GM12875 (cell line): ENCODE results near the gene SNRNP48.

ENCODE experiments used
- H3K4me3 ChIP-seq: one replicate; pipeline ENCODE4 v1.5.1; 2011; ENCODE audit warnings: low read depth, low read length, control low read depth
- TF ChIP-seq, protein P1 (sequence below): IDR thresholded peaks from 2 replicates; pipeline ENCODE4 v1.5.1; 2011; ENCODE audit warnings: low read depth, mild to moderate bottlenecking, control low read depth, inconsistent platforms, low read length, moderate library complexity, borderline replicate concordance; ENCODE audit not compliant: insufficient read depth

Gene SNRNP48

DNA sequence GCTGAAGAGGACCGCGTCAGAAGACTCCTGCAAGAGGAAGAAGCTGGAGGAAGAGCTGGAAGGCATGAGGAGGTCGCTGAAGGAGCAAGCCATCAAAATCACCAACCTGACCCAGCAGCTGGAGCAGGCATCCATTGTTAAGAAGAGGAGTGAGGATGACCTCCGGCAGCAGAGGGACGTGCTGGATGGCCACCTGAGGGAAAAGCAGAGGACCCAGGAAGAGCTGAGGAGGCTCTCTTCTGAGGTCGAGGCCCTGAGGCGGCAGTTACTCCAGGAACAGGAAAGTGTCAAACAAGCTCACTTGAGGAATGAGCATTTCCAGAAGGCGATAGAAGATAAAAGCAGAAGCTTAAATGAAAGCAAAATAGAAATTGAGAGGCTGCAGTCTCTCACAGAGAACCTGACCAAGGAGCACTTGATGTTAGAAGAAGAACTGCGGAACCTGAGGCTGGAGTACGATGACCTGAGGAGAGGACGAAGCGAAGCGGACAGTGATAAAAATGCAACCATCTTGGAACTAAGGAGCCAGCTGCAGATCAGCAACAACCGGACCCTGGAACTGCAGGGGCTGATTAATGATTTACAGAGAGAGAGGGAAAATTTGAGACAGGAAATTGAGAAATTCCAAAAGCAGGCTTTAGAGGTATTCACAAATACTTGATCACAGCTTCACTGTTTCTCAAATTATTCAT, 8.9 kb upstream of the SNRNP48 start:
- TF ChIP-seq, protein P1, sequence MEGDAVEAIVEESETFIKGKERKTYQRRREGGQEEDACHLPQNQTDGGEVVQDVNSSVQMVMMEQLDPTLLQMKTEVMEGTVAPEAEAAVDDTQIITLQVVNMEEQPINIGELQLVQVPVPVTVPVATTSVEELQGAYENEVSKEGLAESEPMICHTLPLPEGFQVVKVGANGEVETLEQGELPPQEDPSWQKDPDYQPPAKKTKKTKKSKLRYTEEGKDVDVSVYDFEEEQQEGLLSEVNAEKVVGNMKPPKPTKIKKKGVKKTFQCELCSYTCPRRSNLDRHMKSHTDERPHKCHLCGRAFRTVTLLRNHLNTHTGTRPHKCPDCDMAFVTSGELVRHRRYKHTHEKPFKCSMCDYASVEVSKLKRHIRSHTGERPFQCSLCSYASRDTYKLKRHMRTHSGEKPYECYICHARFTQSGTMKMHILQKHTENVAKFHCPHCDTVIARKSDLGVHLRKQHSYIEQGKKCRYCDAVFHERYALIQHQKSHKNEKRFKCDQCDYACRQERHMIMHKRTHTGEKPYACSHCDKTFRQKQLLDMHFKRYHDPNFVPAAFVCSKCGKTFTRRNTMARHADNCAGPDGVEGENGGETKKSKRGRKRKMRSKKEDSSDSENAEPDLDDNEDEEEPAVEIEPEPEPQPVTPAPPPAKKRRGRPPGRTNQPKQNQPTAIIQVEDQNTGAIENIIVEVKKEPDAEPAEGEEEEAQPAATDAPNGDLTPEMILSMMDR, result no peak
- H3K4me3 ChIP-seq, result no peak overlapping the region

DNA sequence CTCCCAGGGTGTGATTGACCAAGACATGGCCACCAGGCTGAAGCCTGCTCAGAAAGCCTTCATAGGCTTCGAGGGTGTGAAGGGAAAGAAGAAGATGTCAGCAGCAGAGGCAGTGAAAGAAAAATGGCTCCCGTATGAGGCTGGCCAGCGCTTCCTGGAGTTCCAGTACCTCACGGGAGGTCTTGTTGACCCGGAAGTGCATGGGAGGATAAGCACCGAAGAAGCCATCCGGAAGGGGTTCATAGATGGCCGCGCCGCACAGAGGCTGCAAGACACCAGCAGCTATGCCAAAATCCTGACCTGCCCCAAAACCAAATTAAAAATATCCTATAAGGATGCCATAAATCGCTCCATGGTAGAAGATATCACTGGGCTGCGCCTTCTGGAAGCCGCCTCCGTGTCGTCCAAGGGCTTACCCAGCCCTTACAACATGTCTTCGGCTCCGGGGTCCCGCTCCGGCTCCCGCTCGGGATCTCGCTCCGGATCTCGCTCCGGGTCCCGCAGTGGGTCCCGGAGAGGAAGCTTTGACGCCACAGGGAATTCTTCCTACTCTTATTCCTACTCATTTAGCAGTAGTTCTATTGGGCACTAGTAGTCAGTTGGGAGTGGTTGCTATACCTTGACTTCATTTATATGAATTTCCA, 4.6 kb upstream of the SNRNP48 start:
- TF ChIP-seq, protein P1, result no peak
- H3K4me3 ChIP-seq, result no peak overlapping the region

DNA sequence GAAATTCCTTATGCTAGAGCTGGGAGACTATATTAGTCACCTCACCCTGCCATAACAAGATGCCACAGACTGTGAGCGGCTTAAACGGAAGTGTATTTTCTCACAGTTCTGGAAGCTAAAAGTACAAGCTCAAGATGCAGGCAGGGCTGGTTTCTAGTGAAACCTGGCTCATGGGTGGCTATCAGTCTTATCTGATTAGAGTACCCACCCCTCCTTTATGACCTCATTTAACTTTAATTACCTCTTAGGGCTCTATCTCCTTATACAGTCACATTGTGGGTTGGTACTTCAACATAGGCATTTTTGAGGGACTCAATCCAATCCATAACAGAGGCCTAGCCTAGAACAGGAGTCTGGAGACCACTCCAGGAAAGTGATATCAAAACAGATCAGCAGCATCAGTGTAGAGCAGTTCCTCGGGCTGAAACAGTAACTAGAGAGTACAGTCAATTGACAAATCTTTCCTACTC, 2.3 kb upstream of the SNRNP48 start:
- TF ChIP-seq, protein P1, result no peak
- H3K4me3 ChIP-seq, result no peak overlapping the region

DNA sequence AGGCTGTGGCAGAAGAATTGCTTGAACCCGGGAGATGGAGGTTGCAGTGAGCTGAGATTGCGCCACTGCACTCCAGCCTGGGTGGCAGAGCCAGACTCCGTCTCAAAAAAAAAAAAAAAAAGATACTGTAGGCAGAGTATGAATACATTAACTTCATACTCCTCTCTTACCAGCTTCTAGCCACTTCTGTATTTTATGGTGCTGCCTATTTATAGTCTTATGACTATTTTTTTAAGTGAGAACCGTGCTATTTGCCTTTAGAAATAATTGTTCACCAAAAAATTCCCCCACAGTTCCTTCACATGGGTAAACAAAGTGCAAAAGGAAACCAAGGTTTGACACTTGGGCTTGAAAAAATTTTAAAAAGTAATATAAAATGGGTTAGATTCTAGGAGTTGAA, 1.5 kb upstream of the SNRNP48 start:
- no peak overlapping the region for H3K4me3 ChIP-seq
- TF ChIP-seq, protein P1, result no peak

DNA sequence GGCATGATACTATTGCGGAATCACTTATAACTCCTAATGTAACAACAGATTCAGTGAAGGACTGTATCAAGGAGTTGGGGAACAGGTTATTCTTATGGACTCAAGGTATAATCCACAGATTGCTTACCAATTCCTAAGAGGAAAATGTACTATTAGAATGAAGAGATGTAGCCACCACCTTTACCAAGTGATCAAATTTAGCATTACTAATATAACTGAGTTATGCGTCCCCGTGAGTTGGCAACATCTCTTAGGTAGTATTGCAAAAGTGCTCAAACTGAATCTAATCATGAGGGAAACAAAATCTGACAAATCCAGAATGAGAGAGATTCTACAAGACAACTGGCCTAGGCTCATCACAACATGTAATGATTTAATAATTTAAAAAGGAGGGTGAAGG, 777 bp upstream of the SNRNP48 start:
- no peak overlapping the region for H3K4me3 ChIP-seq
- TF ChIP-seq, protein P1, result no peak

DNA sequence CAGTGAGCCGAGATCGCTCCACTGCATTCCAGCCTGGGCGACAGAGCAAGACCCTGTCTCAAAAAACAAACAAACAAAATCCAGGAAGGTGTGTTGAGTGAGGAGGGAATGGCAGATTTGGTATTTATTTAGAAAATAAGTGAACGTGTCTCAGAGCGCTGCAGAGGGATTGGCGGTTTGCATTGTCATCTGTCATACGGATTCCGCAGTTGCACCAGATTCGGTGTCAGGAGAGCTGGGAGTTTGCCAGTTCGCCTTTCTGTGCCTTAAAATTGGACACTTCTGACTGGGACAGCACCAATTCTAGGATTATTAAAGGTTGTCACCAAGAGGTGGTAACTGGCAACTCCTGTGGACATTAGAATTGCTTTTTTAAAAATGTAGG, 912 bp downstream of the SNRNP48 start:
- TF ChIP-seq, protein P1, result no peak
- peak overlapping the region; percentile 79 for H3K4me3 ChIP-seq

DNA sequence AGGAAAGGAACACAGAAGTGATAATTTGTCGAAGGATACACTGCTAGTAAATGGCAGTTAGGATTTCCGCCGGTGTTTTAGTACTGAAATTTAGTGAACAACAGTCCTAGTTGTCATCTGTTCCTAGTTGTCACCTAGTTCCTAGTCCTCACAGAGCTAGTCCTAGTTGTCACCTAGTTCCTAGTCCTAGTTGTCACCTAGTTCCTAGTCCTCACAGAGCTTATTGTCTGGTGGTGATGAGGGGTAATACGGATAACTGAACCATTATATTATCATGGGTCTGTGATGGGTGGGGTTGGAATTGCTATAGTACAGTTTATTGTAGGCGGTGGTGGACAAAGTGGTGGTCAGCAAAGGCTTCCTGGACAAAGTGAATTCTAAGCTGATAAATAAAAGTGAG, 1.8 kb downstream of the SNRNP48 start:
- H3K4me3 ChIP-seq, result no peak overlapping the region
- TF ChIP-seq, protein P1, result no peak
